ENCODE data around the gene VARS2.
"Not testable (repeated sequence)": the region's sequence is repeated elsewhere in the genome, so short reads cannot be mapped to it uniquely, and the experiment has no call there.

The VARS2 gene

GRCh38 chr6:30962716-30963115 lies 48.7 kb downstream of the VARS2 start:
- DNase-seq (ENCODE audit: low spot score), result no peak

GRCh38 chr6:30963641-30964040 lies 49.6 kb downstream of the VARS2 start:
- DNase-seq (ENCODE audit: low spot score), result no peak

- DNase-seq (ENCODE audit: low spot score), result no peak
These were observed 50.0 kb downstream of the VARS2 start for GRCh38 chr6:30964075-30964474.

- DNase-seq (ENCODE audit: low spot score), result no peak
These were observed 51.1 kb downstream of the VARS2 start for GRCh38 chr6:30965140-30965601.

GRCh38 chr6:30966154-30966553 lies 52.1 kb downstream of the VARS2 start:
- DNase-seq (ENCODE audit: low spot score), result no peak

- not testable (repeated sequence) for DNase-seq (ENCODE audit: low spot score)
These were observed 55.1 kb downstream of the VARS2 start for GRCh38 chr6:30969171-30969570.

- DNase-seq (ENCODE audit: low spot score), result no peak
These were observed 56.9 kb downstream of the VARS2 start for GRCh38 chr6:30970946-30971345.

- DNase-seq (ENCODE audit: low spot score), result no peak
These were observed 58.8 kb downstream of the VARS2 start for GRCh38 chr6:30972816-30973215.

- no peak for DNase-seq (ENCODE audit: low spot score)
These were observed 60.6 kb downstream of the VARS2 start for GRCh38 chr6:30974490-30975252.

Measured in AG08396 (cell line).